OCI-LY7 (cell line): ENCODE results near the gene SREK1. TPM values are rescaled to one million over a fixed set of nuclear protein-coding genes. Genes with fewer than 3 reads are reported as not detected.

Source experiments
- BruUV-seq: library from RNA; stranded (reverse); fragments of 400-500 nt; replicated peaks from 2 replicates; lab custom pipeline; 2021; lab: Mats Ljungman, UMichigan
- CTCF ChIA-PET: fragments of 300-600 bp; sonication (Branson Sonifier 250); formaldehyde crosslinking; loops from one replicate; lab custom pipeline; 2022; ENCODE audit warnings: antibody characterized with exemption; ENCODE audit not compliant: unreplicated experiment; lab: Charles Lee
- POLR2A ChIA-PET: fragments of 300-600 bp; sonication (Branson Sonifier 250); formaldehyde crosslinking; loops from one replicate; lab custom pipeline; 2022; ENCODE audit warnings: antibody characterized with exemption; lab: Charles Lee
- DNase-seq: peaks from one replicate; pipeline ENCODE4 v3.0.0-alpha.2; 2015; ENCODE audit warnings: low spot score
- H2AFZ ChIP-seq: fragments of 200-600 bp; sonication (generic), shearing (Covaris generic); 2 replicates; pipeline ENCODE4 v1.6.1; 2014; ENCODE audit warnings: mild to moderate bottlenecking, antibody characterized with exemption, low read length, moderate library complexity
- H3K27ac ChIP-seq: fragments of 200-600 bp; sonication (generic); 2 replicates; pipeline ENCODE4 v1.5.1; 2014; ENCODE audit warnings: mixed run types, low read depth, mild to moderate bottlenecking, moderate library complexity, low read length, inconsistent platforms; ENCODE audit not compliant: poor library complexity, severe bottlenecking
- H3K36me3 ChIP-seq: fragments of 200-600 bp; sonication (generic); 2 replicates; pipeline ENCODE4 v1.6.1; 2014; ENCODE audit warnings: mild to moderate bottlenecking, antibody characterized with exemption, low read length, moderate library complexity, mixed read lengths; ENCODE audit not compliant: insufficient read depth
- H3K4me1 ChIP-seq: fragments of 200-600 bp; sonication (generic); 2 replicates; pipeline ENCODE4 v1.5.1; 2014; ENCODE audit warnings: mild to moderate bottlenecking, low read length; ENCODE audit not compliant: insufficient read depth, poor library complexity, severe bottlenecking
- H3K4me2 ChIP-seq: fragments of 200-600 bp; sonication (generic); 2 replicates; pipeline ENCODE4 v1.6.1; 2014; ENCODE audit warnings: mild to moderate bottlenecking, low read length
- H3K4me3 ChIP-seq: fragments of 200-600 bp; sonication (generic); 2 replicates; pipeline ENCODE4 v1.5.1; 2014; ENCODE audit warnings: mild to moderate bottlenecking, low read depth, low read length; ENCODE audit not compliant: poor library complexity, severe bottlenecking
- H3K79me2 ChIP-seq: fragments of 200-600 bp; sonication (generic); 2 replicates; pipeline ENCODE4 v1.6.1; 2016; ENCODE audit warnings: low read depth, mild to moderate bottlenecking, low read length, moderate library complexity, mixed read lengths; ENCODE audit not compliant: insufficient read depth
- H3K9me2 ChIP-seq: fragments of 200-600 bp; sonication (generic); 2 replicates; pipeline ENCODE4 v1.6.1; 2016; ENCODE audit warnings: mild to moderate bottlenecking, low read length, mixed read lengths; ENCODE audit not compliant: insufficient read depth
- H3K9me3 ChIP-seq: fragments of 200-600 bp; sonication (generic); 2 replicates; pipeline ENCODE4 v1.6.1; 2014; ENCODE audit warnings: mild to moderate bottlenecking, mixed run types, low read length, mixed read lengths
- H4K20me1 ChIP-seq: fragments of 200-600 bp; sonication (generic); 2 replicates; pipeline ENCODE4 v1.6.1; 2014; ENCODE audit warnings: mild to moderate bottlenecking, antibody characterized with exemption, low read length, moderate library complexity, mixed read lengths; ENCODE audit not compliant: insufficient read depth
- EZH2phosphoT487 ChIP-seq: fragments of 200-600 bp; sonication (generic); IDR thresholded peaks from 2 replicates; pipeline ENCODE4 v1.6.1; 2018; ENCODE audit warnings: low read depth, borderline replicate concordance, mild to moderate bottlenecking, mixed run types, antibody characterized with exemption, low read length, moderate library complexity, mixed read lengths
- intact Hi-C: fragments of 100-400 bp; cut with micrococcal nuclease; formaldehyde crosslinking; loops from one replicate; pipeline ENCODE4 v1.10.0; 2022; ENCODE audit not compliant: unreplicated experiment
- total RNA-seq, 2 experiments: library from RNA; depleted of rRNA in 1 of 2; stranded (reverse); fragments of >200 nt in 1 of 2; shearing (Covaris generic) in 1 of 2; gene quantifications; 2 replicates each; pipeline ENCODE4 v1.2.3, GENCODE V29; 2014 to 2022
- TF ChIP-seq, protein P1 (sequence below): fragments of 200-600 bp; sonication (generic); conservative IDR thresholded peaks from 2 replicates; pipeline ENCODE4 v1.5.1; 2014; ENCODE audit warnings: mild to moderate bottlenecking, antibody characterized with exemption, low read length, moderate library complexity, mixed read lengths

SREK1 gene
- total RNA-seq, 2 experiments from 2014 or later, result 95.1 to 101 TPM

DNA sequence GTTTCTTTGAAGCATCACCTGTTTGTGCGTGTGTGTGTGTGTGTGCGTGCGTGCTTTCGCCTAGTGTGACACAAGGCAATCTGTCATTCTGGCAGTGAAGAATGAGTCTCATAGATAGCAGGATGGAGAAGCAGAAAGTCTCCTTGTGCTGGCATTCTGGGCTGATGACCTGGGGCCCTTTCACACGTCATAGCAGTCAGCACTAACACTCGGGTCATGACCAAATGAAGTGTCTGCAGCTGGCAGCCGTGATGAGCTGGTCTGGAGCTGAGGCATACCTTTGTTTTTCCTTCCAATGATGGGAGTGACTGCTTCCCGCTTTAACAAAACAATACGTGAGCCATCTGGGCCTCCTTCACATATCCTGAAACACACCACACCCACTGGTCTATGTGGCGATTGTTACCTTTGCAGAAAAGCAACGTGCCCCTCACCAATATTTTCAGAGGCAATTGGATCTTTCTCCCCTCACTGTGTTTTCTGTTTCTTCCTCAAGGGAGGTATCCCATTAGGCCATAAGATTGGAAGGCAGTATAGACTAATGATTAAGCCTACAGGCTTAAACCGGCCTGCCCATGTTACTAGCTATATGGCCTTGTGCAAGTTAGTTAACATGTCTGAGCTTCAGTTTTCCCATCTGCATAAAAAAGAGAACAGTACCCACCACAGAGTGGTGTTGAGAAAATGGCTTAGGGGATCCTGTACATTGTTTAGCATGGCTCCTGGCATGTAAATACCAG is 88.8 kb downstream of the SREK1 start:
- no peaks in the 10 kb centered on the region for H3K36me3 ChIP-seq
- H4K20me1 ChIP-seq, result no peaks in the 10 kb centered on the region
- DNase-seq, result no peak
- intact Hi-C loops, result no loop called here
- H3K9me3 ChIP-seq, result no peaks in the 10 kb centered on the region
- no peak overlapping the region for H3K27ac ChIP-seq
- no peak overlapping the region for H2AFZ ChIP-seq
- no TSS peak for BruUV-seq
- no peaks in the 10 kb centered on the region for H3K9me2 ChIP-seq
- no peaks in the 10 kb centered on the region for H3K79me2 ChIP-seq
- ChIA-PET POLR2A (interaction anchor here (0.6 to 0.7 kb wide), 3 partner anchors 14 to 685 kb away, joined by 3 to 4 read pairs (median 3); no protein-coding TSS in a partner anchor), CTCF (interaction anchor here (0.5 kb wide), 1 partner anchor 88 kb away, joined by 3 read pairs; no protein-coding TSS in a partner anchor)
- TF ChIP-seq EZH2phosphoT487, result no peak
- TF ChIP-seq, protein P1, sequence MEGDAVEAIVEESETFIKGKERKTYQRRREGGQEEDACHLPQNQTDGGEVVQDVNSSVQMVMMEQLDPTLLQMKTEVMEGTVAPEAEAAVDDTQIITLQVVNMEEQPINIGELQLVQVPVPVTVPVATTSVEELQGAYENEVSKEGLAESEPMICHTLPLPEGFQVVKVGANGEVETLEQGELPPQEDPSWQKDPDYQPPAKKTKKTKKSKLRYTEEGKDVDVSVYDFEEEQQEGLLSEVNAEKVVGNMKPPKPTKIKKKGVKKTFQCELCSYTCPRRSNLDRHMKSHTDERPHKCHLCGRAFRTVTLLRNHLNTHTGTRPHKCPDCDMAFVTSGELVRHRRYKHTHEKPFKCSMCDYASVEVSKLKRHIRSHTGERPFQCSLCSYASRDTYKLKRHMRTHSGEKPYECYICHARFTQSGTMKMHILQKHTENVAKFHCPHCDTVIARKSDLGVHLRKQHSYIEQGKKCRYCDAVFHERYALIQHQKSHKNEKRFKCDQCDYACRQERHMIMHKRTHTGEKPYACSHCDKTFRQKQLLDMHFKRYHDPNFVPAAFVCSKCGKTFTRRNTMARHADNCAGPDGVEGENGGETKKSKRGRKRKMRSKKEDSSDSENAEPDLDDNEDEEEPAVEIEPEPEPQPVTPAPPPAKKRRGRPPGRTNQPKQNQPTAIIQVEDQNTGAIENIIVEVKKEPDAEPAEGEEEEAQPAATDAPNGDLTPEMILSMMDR, result no peak
- no peaks in the 10 kb centered on the region for H3K4me1 ChIP-seq
- H3K4me3 ChIP-seq, result no peak overlapping the region
- no peak overlapping the region for H3K4me2 ChIP-seq

Other genes starting within 250 kb of the SREK1 start
- gene ERBIN, start 217.7 kb upstream of the SREK1 start, total RNA-seq (2014; rRNA removed; shearing (Covaris generic)), result 81.8 and 84.5 TPM in 2 replicates
- gene ERBIN, start 217.7 kb upstream of the SREK1 start, total RNA-seq (2022), result 132 and 163 TPM in 2 replicates